NCI-H446 (cell line): ENCODE results near the gene NMRAL1.
A peak's percentile ranks its signal among the peaks of the same experiment; 100 is the strongest.

Experiments
- DNase-seq, 2 experiments: peaks; one replicate each; lab custom pipeline; 2025; lab: John Stamatoyannopoulos, UW

The NMRAL1 gene

DNA sequence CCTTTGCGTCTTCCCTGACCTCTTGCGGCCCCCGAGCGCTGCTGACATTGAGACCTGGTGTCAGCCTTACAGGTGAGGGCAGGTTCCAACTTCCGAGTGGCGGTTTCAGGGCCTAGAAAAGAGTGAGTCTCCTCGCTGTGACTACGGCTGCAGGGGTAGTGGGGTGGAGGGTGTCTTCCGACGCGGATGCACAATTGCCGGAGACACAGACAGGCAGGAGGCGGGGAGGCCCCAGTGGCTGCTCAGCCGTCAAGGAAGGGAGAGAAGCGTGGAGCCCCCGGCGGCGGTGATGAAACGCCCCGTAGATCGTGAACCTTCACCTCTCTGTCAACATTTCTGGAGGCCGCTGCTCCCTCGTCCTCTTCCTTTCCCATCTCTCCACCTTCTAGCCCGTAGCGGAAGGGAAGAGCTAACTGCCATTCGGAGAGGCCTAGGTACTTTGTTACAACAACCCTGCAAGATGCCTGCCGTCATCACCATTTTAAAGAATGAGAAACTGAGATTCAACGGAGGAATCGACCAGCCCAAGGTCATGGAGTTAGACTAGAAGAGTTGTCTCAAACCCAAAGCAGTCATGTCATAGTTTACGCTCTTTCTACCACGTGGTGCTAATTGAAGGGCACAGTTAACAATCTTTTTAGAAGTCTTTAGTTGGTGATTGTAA, 48.3 kb downstream of the NMRAL1 start:
- no peak for DNase-seq

DNA sequence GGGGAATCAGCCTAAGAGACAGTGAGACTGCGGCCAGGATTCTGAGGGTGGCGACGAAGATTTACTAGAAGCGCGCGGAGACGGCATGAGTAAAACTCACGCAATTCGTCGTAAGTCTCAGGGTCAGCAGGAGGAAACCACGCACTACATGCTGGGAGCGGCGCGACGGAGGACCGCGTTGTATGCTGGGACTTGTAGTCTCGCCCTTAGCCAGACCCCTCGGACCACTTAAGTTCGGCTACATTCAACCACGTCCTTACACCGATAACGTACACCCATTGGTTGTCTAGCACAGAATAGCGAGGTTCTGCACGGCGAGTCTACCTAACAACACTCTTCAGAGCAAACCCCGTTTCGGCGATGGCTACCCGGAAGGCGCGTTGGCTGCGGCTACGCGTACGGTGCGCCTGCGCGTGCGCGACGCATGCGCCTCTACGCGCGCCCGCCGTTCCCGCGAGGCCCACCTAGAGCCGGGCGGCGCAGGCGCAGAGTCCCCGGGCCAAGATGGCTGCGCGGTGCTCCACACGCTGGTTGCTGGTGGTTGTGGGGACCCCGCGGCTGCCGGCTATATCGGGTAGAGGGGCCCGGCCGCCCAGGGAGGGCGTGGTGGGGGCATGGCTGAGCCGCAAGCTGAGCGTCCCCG, 48.9 kb downstream of the NMRAL1 start, which contains the start of gene DNAJA3:
Gene DNAJA3 (plus strand): TSS at position 491 of the 643 bp plus-strand sequence. CDS start 14 bp downstream, at position 505.
- peak; percentile 95 to 97 for DNase-seq

GRCh38 chr16:4420505-4421105, 53.8 kb downstream of the NMRAL1 start:
- DNase-seq, result no peak

DNA sequence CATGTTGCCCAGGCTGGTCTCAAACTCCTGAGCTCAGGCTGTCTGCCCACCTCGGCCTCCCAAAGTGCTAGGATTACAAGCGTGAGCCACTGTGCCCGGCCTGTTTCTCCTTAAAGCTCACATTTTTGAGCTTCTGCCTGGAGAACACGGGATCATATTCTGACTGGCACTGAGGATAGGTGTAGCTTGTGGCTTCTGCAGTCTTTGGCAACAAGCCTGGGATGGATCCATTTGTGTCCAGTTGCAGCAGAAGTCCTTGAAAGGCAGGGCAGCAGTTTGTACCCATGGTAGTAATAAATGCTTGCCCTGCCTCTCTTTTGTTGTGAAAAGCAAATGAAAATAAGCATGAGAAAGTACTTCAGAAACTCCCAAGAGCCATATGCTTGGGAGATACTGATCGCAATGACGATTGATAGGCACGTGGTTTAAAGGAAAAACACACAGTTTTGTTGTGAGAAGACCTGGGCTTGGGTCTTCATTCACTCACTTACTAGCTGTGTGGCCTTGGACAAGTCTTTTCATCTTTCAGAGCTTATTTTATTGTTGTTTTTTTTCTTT, 54.9 kb downstream of the NMRAL1 start:
- DNase-seq, result no peak

GRCh38 chr16:4416200-4417032, 58.0 kb downstream of the NMRAL1 start, which contains the start of gene CORO7:
CORO7 (minus strand) TSS chr16:4416596; CDS start chr16:4416518, 78 bp downstream.
- peak; percentile 79 to 94 for DNase-seq

GRCh38 chr16:4415538-4416199, 58.8 kb downstream of the NMRAL1 start:
- peak in 1 of 2 experiments; percentile 34 for DNase-seq

- no peak for DNase-seq
Observed at GRCh38 chr16:4414187-4414917, 60.1 kb downstream of the NMRAL1 start.

- DNase-seq, result no peak
Observed at GRCh38 chr16:4412854-4413253, 61.6 kb downstream of the NMRAL1 start.

DNA sequence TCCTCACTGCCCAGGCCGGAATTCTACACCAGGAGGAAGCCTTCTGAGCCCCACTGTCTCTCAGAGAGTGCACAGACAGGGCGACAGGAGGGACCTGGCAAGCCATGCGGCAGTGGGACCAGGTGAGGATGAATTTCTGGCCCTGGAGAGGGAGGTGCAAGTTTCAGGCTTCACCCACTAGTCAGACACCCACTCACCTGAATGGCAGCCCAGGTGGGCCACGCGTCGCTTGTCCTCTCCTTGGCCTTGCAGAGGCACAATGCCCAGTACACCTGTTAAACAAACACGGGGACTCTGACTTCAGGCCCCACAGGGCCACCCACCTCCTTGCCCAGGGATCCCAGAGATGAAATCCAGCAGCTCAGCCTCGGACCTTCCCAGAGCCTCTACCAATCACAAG, 62.3 kb downstream of the NMRAL1 start:
- DNase-seq, result no peak
